Stimulated activated CD8-positive, alpha-beta memory T cell treated with anti-CD3 and anti-CD28 coated beads, Interleukin-4, amount 100 ng/mL, for 48 hours (primary cell): ENCODE data around the gene WIZ.
A peak's percentile ranks its signal among the peaks of the same experiment; 100 is the strongest.

Source experiments
- DNase-seq: peaks from one replicate; pipeline ENCODE4 v3.0.0-alpha.2; 2020

The WIZ gene

DNA sequence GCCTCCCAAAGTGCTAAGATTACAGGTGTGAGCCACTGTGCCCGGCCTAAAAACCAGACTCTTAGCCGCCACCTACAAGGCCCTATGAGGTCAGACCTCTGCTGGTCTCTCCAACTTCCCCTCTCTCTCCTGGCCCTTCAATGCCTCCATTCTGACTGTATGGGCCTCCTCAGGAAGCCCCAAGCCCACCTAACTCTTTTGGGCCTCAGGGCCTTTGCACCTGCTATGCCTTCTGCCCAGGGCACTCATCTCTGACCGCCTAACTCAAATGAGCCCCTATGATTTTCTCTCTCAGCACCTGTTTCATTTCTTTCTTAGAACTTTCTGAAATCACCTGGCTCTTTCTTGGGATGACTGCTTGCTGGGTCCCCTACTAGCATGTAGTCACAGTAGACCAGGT is 6.4 kb downstream of the WIZ start:
- no peak for DNase-seq

- no peak for DNase-seq
Measured at GRCh38 chr19:15442142-15442920, 7.4 kb downstream of the WIZ start.

- DNase-seq = no peak
Measured at GRCh38 chr19:15441317-15441716, 8.4 kb downstream of the WIZ start.

DNA sequence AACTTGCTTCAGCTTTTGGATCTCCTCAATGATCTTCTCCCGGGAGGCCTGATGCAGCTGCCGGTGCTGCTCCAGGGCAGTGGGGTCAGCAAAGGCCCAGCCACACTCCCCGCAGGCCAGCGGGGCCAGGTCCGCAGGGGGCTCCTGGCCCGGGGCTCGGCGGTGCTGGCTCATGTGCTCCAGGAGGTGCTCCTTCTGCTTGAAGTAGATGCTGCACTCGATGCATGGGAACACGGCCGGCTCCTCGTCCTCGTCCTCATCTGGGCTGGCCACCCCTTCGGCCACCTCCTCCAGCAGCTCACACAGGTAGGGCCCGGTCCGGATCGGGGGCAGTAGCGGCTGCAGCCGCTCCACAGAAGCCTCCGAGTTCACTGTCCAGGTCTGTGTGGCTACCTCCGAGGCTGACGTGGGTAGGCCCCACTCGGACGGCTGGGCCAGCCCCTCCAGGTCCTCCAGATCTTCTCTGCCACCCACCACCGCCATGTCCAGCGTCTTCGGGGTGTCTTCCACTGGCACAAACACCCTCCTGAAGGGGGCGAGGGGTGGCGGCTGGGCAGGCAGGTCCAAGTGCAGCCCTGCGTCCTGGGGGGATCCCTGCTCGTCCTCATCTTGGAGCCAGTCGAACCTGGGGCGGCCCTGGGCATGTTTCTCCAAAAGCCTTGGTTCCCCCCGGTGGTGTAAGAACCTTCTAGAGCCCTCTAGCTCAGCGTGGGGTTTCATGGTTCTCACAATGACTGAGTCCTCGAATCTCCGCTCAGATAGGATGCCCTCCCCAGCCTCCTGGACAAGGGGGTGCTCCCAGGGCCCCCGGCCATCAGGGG is 9.7 kb downstream of the WIZ start:
- no peak for DNase-seq

GRCh38 chr19:15439078-15439799 is 10.5 kb downstream of the WIZ start:
- no peak for DNase-seq

DNA sequence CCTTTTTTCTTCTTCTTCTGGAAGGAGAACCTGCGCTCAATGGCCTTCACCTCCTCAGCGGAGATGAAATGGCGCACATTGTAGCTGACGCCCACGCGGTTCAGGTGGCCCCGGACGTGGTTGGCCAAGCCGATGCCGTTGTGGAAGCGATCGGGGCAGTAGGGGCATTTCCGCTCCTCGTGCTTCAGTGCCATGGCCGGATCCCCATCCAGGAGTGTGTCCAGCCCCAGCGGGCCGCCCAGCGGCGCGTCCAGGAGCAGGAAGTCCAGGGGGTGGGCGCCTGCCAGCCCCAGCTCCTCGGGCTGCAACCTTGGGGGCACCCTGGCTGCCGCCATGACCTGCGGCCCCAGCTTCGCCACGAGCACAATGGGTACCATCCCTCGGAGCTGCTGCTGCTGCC is 11.2 kb downstream of the WIZ start:
- DNase-seq = no peak

DNA sequence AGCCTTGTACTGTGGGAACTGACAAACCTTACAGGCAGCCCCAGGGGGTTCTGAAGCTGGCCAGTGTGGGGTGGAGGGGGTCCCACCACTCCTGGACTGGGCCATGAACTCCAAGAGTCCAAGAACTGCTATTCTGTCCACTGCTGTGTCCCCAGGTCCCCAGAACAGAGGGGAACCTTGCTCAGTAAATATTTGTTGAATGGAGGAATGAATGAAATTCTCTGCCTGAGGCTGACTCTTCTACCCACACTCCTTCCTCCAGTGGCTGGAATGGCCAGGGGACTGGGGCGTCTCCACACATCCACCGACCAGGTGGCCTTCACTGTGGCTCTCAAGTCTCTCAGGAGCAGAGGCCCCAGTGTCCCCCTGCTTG is 11.6 kb downstream of the WIZ start:
- DNase-seq = no peak

DNA sequence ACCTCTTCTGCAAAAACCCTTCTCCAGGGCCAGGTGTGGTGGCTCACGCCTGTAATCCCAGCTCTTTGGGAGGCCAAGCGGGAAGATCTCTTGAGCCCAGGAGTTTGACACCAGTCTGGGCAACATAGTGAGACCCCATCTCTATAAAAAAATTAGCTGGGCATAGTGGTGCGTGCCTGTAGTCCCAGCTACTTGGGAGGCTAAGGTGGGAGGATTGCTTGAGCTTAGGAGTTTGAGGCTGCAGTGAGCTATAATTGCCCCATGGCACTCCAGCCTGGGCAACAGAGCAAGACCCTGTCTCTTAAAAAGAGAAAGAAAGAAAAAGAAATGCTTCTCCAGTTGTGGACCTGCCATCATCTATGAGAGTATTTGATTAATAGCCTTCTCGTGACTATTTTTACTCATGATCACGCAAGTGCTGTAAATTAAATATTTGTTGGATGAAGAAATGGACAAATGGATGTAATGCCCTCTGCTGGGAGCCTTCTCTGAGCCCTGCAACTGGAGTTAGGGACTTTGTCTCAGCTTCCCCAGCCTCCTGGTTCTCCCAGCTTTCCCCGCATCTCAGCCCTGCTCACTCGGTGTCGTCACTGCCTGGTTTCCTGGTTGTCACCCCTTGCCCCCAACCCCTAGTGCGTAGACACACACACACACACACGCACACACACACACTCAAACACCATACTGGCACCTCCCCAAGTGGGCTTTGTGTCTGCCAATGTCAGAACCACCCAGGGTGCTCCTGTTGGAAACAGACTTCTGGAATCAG is 12.2 kb downstream of the WIZ start:
- DNase-seq = no peak

DNA sequence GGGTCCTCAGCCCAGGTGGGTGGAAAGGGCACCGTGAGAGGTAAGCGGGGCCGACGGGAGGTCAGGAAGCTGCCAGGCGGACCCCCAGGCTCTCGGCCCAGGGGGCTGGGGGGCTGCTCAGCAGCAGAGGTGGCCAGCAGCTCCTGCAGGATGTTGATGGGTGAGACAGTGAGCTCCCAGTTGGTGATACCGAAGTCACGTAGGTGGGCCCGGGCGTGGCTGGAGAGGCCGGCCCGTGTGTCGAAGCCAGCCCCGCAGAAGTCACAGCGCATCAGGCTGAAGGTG is 13.0 kb downstream of the WIZ start:
- no peak for DNase-seq

- DNase-seq = no peak
Measured at GRCh38 chr19:15436012-15436825, 13.5 kb downstream of the WIZ start.

DNA sequence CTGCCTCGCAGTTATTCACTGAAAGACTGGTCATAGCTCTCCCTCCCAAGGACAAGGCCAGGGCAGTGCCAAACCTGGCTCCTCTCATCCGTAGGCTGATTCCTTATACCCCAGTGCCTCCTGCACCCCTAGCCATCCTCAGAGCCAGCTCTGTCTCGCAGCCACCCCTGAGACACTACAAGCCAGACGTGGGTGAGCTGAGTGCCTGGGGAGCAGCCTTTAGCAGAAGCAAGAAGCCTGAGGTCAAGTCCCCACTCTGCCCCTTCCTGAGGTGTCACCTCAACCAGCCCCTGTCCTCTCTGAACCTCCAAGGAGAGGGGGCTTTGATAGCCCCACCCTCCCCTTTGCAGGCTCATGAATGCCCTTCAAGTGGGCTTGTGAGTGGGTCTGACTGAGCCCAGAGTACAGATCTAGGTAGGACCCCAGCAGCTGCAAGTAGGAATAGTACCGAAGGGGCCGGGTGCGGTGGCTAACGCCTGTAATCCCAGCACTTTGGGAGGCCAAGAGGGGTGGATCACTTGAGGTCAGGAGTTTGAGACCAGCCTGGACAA is 16.2 kb downstream of the WIZ start:
- DNase-seq = no peak

GRCh38 chr19:15432629-15433518 is 16.9 kb downstream of the WIZ start:
- peak; percentile 94 for DNase-seq

DNA sequence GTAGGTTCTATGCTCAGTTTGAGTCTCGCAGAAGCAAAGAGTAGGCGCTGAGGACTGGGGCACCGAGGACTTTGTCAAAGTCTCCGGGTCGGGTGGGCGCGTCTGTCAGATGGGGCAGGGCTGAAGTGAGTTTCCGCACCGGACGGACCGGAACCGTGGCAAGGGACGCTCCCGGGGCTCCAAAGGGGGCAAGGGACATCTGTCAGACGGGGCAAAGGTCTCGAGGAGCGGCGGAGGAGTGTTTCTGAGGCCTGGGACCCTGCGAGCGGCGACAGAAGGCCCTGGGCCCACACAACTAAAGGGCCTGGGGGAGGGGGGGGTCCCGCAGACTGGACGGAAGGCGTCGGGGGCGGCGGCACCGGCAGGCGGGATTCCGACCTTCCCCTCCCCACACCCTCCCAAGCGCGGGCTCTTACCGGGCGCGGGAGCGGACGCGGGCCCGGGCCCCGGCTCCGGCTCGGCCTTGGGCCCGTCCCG is 17.7 kb downstream of the WIZ start:
- peak; percentile 54 for DNase-seq

DNA sequence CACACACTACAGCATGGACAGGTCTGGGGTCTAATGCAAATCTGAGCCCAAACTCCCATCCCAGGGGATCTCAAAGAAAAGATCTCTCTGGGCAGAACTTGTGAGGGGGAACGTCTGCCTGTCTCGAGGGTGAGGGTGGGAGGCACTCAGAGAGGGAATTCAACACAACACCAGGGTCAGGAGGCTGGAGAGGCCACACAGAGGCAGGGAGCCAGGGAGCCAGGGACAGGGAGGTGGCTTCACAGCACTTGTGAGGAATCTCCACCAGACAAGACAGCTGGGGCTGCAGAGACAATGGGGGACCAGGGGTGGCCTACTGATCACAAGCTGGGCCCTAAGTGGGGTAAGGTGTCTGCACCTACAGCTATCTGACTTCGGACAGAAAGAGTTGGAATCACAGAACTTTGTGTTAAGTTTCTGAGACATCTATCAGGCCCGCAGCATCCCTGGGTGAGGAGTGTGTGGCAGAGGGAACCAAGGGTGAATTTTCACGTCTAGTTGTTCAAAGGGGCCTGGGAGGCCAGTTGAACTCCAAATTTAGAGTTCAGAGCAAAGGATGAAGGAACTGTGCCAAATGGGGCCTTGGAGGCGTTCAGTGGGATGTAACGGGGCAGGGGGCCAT is 18.2 kb downstream of the WIZ start:
- no peak for DNase-seq

DNA sequence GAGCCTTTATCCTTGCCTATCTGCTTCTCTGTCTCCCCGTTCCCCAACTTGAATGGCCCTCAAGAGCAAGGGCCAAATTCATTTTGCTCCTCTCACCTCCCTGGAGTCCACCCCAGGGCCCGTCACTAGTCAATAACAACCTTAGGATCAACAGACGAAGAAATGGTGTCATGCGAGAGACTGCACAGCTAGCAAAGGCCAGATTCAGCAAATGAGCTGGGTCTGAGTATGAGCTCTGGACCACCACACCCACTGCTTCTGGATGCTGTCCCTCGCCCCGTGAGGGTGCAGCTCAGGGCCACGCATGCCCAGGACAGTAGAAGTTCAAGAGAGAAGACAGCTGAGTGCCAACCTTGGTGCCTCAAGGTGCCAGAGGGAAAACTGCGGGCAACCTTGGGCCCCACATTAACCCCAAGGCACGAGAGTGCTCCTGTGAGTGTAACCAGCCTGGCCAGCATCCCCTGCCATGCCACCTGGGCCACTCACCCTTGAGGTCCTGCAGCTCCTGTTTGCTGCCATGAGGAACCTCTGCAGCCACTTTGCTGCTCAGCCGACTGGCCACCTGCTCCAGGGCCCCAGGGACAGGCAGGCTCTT is 19.1 kb downstream of the WIZ start:
- DNase-seq = no peak

DNA sequence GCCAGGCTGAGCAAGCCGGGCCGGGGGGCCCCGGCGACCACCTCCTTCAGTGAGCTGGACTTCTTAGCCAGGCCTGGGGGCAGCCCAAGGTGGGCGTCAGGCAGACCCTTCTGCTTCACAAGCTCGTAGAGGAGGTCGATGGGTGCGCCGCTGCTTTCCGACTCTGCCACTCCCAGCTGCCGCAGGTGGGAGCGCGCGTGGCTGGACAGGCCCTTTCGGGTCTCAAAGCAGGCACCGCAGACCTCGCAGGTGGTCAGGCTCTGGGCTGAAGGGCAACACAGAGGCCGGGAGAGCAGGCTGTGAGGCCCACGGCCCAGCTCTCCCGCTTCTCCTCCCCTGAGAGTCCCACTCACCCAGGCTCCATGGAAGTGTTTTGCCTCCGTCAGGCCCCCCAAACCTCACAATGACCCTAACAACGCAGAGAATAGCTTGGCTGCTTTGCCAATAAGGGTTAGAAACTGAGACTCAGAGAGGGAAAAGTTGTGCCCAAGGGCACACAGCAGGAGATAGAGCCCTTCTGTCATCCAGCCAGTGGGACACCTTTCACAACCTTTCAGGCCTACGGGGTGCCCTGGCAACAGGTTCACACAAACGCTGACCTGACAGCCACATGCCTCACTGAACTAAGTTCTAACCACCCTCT is 19.8 kb downstream of the WIZ start:
- DNase-seq = no peak

DNA sequence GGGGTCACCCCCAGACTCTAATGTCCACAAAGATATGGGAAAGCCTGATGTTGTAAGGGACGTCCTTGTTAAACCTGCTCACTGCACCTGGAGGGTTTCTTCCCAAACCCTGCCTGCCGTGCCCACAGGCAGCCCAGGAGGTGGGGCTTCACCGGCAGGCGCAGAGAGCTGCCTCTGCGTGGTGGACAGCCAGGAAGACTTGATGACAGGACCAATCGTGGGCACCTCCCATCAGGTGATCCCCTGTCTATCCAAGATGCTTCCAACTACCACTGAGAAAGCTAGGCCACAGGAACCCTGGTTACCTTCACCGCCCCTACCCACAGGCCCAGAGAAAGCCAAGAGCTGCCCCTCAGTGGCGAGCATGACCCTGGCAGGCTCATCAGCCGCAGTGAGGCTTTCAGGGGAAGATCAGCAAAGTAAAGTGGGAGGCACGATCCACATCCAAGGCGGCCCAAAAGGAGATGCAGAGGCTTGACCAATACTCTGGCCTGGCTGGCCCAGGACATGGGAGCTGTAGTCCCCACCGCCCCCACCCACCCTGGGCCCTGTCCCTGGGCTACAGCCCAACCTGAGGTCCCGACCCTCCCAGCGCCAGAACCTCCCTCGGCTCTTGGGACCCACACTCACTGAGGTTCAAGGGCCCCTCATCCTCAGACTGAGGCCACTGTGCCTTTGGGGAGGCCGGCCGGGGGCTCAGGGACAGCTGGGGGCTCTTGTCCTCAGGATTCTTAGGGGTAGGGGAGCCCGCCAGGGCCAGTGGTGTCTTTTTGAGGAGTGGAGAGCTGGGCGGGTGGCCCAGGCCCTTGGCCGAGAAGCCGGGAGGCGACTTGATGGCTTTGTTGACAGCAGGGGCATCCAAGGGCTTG is 20.6 kb downstream of the WIZ start:
- DNase-seq = no peak

GRCh38 chr19:15427991-15428471 is 21.7 kb downstream of the WIZ start:
- no peak for DNase-seq
